Stimulated activated CD4-positive, alpha-beta T cell treated with anti-CD3 and anti-CD28 coated beads, Interleukin-15, amount 100 ng/mL, for 48 hours (primary cell): ENCODE results near the gene GNB1L.

Experiments
- DNase-seq, 2 donors: peaks; one replicate each; pipeline ENCODE4 v3.0.0-alpha.2; 2020; ENCODE audit warnings: low read depth in 2 of 2

The GNB1L gene

GRCh38 chr22:19761725-19762567 lies 92.7 kb downstream of the GNB1L start:
- no peak for DNase-seq

- DNase-seq, result no peak
These were observed 93.5 kb downstream of the GNB1L start for GRCh38 chr22:19760951-19761724.

- DNase-seq, result no peak
These were observed 94.4 kb downstream of the GNB1L start, which contains the start of gene TBX1 for GRCh38 chr22:19760058-19760950. Gene TBX1 (plus strand): TSS chr22:19760778. CDS start chr22:19760844, 66 bp downstream.

- DNase-seq, result no peak
These were observed 95.1 kb downstream of the GNB1L start for GRCh38 chr22:19759427-19760057.

- no peak for DNase-seq
These were observed 95.7 kb downstream of the GNB1L start for GRCh38 chr22:19758896-19759426.

GRCh38 chr22:19757985-19758895 lies 96.4 kb downstream of the GNB1L start:
- no peak for DNase-seq

GRCh38 chr22:19757140-19757984 lies 97.3 kb downstream of the GNB1L start:
- DNase-seq, result no peak

GRCh38 chr22:19756288-19757128 lies 98.2 kb downstream of the GNB1L start:
- peak; percentile 24 to 49 for DNase-seq

- no peak for DNase-seq
These were observed 98.9 kb downstream of the GNB1L start for GRCh38 chr22:19755722-19756287.

GRCh38 chr22:19755145-19755710 lies 99.4 kb downstream of the GNB1L start:
- no peak for DNase-seq

- no peak for DNase-seq
These were observed 100.0 kb downstream of the GNB1L start for GRCh38 chr22:19754701-19755144.

GRCh38 chr22:19753996-19754700 lies 100.5 kb downstream of the GNB1L start:
- no peak for DNase-seq

GRCh38 chr22:19753090-19753842 lies 101.4 kb downstream of the GNB1L start:
- DNase-seq, result no peak

GRCh38 chr22:19751497-19752245 lies 103.0 kb downstream of the GNB1L start:
- no peak for DNase-seq
